HG03060 (cell line): ENCODE results near the gene GNA15.

Experiments used
- ATAC-seq: cut with Tn5 transposase; IDR thresholded peaks from one replicate; pipeline ENCODE4 v1.9.1; 2021; ENCODE audit warnings: low read depth, moderate number of reproducible peaks; ENCODE audit not compliant: unreplicated experiment

GNA15 gene

GRCh38 chr19:3106509-3107141 lies 29.2 kb upstream of the GNA15 start:
- no peak for ATAC-seq

GRCh38 chr19:3107658-3108057 lies 28.2 kb upstream of the GNA15 start:
- ATAC-seq: no peak

GRCh38 chr19:3108775-3109174 lies 27.1 kb upstream of the GNA15 start:
- no peak for ATAC-seq

GRCh38 chr19:3109491-3109890 lies 26.3 kb upstream of the GNA15 start:
- ATAC-seq: no peak

GRCh38 chr19:3110126-3110825 lies 25.6 kb upstream of the GNA15 start:
- ATAC-seq: no peak

- ATAC-seq: no peak
Measured at GRCh38 chr19:3111586-3112247, 24.1 kb upstream of the GNA15 start.

GRCh38 chr19:3112375-3113099 lies 23.3 kb upstream of the GNA15 start:
- no peak for ATAC-seq

GRCh38 chr19:3113100-3114017 lies 22.5 kb upstream of the GNA15 start:
- ATAC-seq: no peak

GRCh38 chr19:3114018-3114726 lies 21.7 kb upstream of the GNA15 start:
- no peak for ATAC-seq

- ATAC-seq: no peak
Measured at GRCh38 chr19:3114811-3115210, 21.0 kb upstream of the GNA15 start.

- no peak for ATAC-seq
Measured at GRCh38 chr19:3115411-3115810, 20.4 kb upstream of the GNA15 start.

- no peak for ATAC-seq
Measured at GRCh38 chr19:3115916-3116602, 19.8 kb upstream of the GNA15 start.

GRCh38 chr19:3116621-3117020 lies 19.2 kb upstream of the GNA15 start:
- ATAC-seq: no peak

GRCh38 chr19:3117716-3118115 lies 18.1 kb upstream of the GNA15 start:
- ATAC-seq: no peak

- ATAC-seq: no peak
Measured at GRCh38 chr19:3118232-3119070, 17.4 kb upstream of the GNA15 start.

GRCh38 chr19:3119071-3119595 lies 16.7 kb upstream of the GNA15 start:
- no peak for ATAC-seq

- no peak for ATAC-seq
Measured at GRCh38 chr19:3119693-3120380, 16.0 kb upstream of the GNA15 start.
